HG03432 (cell line): ENCODE measurements around the gene PIGT.

ENCODE experiments used
- ATAC-seq: cut with Tn5 transposase; IDR thresholded peaks from one replicate; pipeline ENCODE4 v1.9.1; 2021; ENCODE audit warnings: mild to moderate bottlenecking, moderate library complexity; ENCODE audit not compliant: unreplicated experiment

The PIGT gene

GRCh38 chr20:45426320-45427016 lies 10.5 kb downstream of the PIGT start:
- no peak for ATAC-seq

- ATAC-seq, result no peak
These were observed 11.6 kb downstream of the PIGT start for GRCh38 chr20:45427236-45428149.

- ATAC-seq, result no peak
These were observed 13.7 kb downstream of the PIGT start for GRCh38 chr20:45429618-45430017.

- peak; percentile 78 for ATAC-seq
These were observed 16.4 kb downstream of the PIGT start for GRCh38 chr20:45432294-45432693.

GRCh38 chr20:45433316-45433715 lies 17.4 kb downstream of the PIGT start:
- ATAC-seq, result no peak

GRCh38 chr20:45433976-45434375 lies 18.0 kb downstream of the PIGT start:
- no peak for ATAC-seq

- peak; percentile 79 for ATAC-seq
These were observed 21.0 kb downstream of the PIGT start for GRCh38 chr20:45436732-45437485.

GRCh38 chr20:45440424-45440823 lies 24.5 kb downstream of the PIGT start:
- ATAC-seq, result no peak

GRCh38 chr20:45440891-45441685 lies 25.1 kb downstream of the PIGT start:
- no peak for ATAC-seq

- ATAC-seq, result no peak
These were observed 25.8 kb downstream of the PIGT start for GRCh38 chr20:45441746-45442145.

- ATAC-seq, result no peak
These were observed 28.1 kb downstream of the PIGT start for GRCh38 chr20:45444050-45444449.

- peak; percentile 52 for ATAC-seq
These were observed 30.0 kb downstream of the PIGT start for GRCh38 chr20:45445805-45446562.

- ATAC-seq, result no peak
These were observed 32.3 kb downstream of the PIGT start for GRCh38 chr20:45448270-45448669.

GRCh38 chr20:45449528-45449927 lies 33.6 kb downstream of the PIGT start:
- ATAC-seq, result no peak

GRCh38 chr20:45450097-45450818 lies 34.3 kb downstream of the PIGT start:
- no peak for ATAC-seq

- no peak for ATAC-seq
These were observed 36.3 kb downstream of the PIGT start for GRCh38 chr20:45452238-45452637.

- no peak for ATAC-seq
These were observed 37.1 kb downstream of the PIGT start for GRCh38 chr20:45452772-45453691.

GRCh38 chr20:45456632-45457031 lies 40.7 kb downstream of the PIGT start:
- ATAC-seq, result no peak
